H1 (cell line): ENCODE data around the gene ANKS1A.

Experiments used
- CTCF ChIP-seq, 3 experiments: IDR thresholded peaks; 1 replicate in 2 of 3; 2 replicates in 1 of 3; pipeline versions ENCODE4 v1.5.1 to v1.6.1; 2011; ENCODE audit warnings: low read length in 3 of 3, mild to moderate bottlenecking in 3 of 3, inconsistent platforms in 2 of 3, low read depth in 1 of 3, moderate library complexity in 1 of 3; ENCODE audit not compliant: insufficient read depth in 1 of 3; ENCODE audit errors: control extremely low read depth in 1 of 3
- HDAC2 ChIP-seq, 2 experiments: fragments of 300-600 bp in 1 of 2; sonication (generic) in 1 of 2; IDR thresholded peaks; 2 replicates each; pipeline ENCODE4 v1.6.1; 2011 to 2012; ENCODE audit warnings: low read depth in 2 of 2, low read length in 2 of 2, mild to moderate bottlenecking in 2 of 2, moderate library complexity in 2 of 2, borderline replicate concordance in 1 of 2, inconsistent platforms in 1 of 2
- KDM1A ChIP-seq: fragments of 200-600, 300-600 bp; sonication (generic); IDR thresholded peaks from 2 replicates; pipeline ENCODE4 v1.7.1; 2016; ENCODE audit warnings: mild to moderate bottlenecking, low read length, borderline replicate concordance
- POLR2A ChIP-seq, 2 experiments: IDR thresholded peaks; 1 replicate in 1 of 2; 2 replicates in 1 of 2; pipeline ENCODE4 v1.6.1; 2011; ENCODE audit warnings: low read depth in 2 of 2, low read length in 2 of 2, mild to moderate bottlenecking in 2 of 2; ENCODE audit errors: control extremely low read depth in 1 of 2
- RXRA ChIP-seq: IDR thresholded peaks from 2 replicates; pipeline ENCODE4 v1.6.1; 2011; ENCODE audit warnings: low read depth, mild to moderate bottlenecking, low read length, moderate library complexity; ENCODE audit not compliant: insufficient read depth
- SP2 ChIP-seq: IDR thresholded peaks from 2 replicates; pipeline ENCODE4 v1.6.1; 2012; ENCODE audit warnings: mild to moderate bottlenecking, low read length, inconsistent platforms
- YY1 ChIP-seq: IDR thresholded peaks from 2 replicates; pipeline ENCODE4 v1.6.1; 2011; ENCODE audit warnings: low read depth, mild to moderate bottlenecking, low read length

GRCh38 chr6:34958734-34959133 is 69.7 kb downstream of the ANKS1A start:
- TF ChIP-seq POLR2A (IDR thresholded peaks at IDR 0.05; ENCODE audit: control extremely low read depth in 1 of 2, low read depth in 2 of 2, low read length in 2 of 2) (no peak), HDAC2 (IDR thresholded peaks at IDR 0.05; ENCODE audit: borderline replicate concordance in 1 of 2, low read depth in 2 of 2, low read length in 2 of 2) (no peak), CTCF (IDR thresholded peaks at IDR 0.05; ENCODE audit: control extremely low read depth in 1 of 3, insufficient read depth in 1 of 3, low read depth in 1 of 3, low read length in 3 of 3) (no peak), YY1 (no peak), RXRA (no peak), KDM1A (no peak), SP2 (no peak)
